NCI-H2196 treated with DMSO at 0.1 percent for 48 hours (cell line): ENCODE measurements around the gene RBM6.
"Not testable (repeated sequence)": the region's sequence is repeated elsewhere in the genome, so short reads cannot be mapped to it uniquely, and the experiment has no call there.

Experiments used
- DNase-seq: peaks from one replicate; lab custom pipeline; 2025; ENCODE audit not compliant: unreplicated experiment; lab: John Stamatoyannopoulos, UW

Gene RBM6

GRCh38 chr3:49912881-49913281, 27.1 kb upstream of the RBM6 start:
- no peak for DNase-seq

GRCh38 chr3:49914906-49915305, 25.0 kb upstream of the RBM6 start:
- no peak for DNase-seq

GRCh38 chr3:49916686-49917085, 23.3 kb upstream of the RBM6 start:
- no peak for DNase-seq

- DNase-seq: not testable (repeated sequence)
Observed at GRCh38 chr3:49917806-49918590, 22.0 kb upstream of the RBM6 start.

GRCh38 chr3:49924683-49925082, 15.3 kb upstream of the RBM6 start:
- DNase-seq: no peak

- no peak for DNase-seq
Observed at GRCh38 chr3:49925485-49925884, 14.5 kb upstream of the RBM6 start.

GRCh38 chr3:49926117-49926728, 13.7 kb upstream of the RBM6 start:
- DNase-seq: no peak

GRCh38 chr3:49927798-49928197, 12.2 kb upstream of the RBM6 start:
- no peak for DNase-seq

GRCh38 chr3:49928481-49929017, 11.4 kb upstream of the RBM6 start:
- DNase-seq: no peak

GRCh38 chr3:49929291-49930167, 10.4 kb upstream of the RBM6 start, which contains the start of gene MON1A:
Gene MON1A, minus strand, starts transcription at chr3:49929811. Its CDS starts 16,465 bp downstream, at chr3:49913346.
- peak; percentile 45 for DNase-seq

- DNase-seq: no peak
Observed at GRCh38 chr3:49930168-49930690, 9.7 kb upstream of the RBM6 start.

- peak; percentile 15 for DNase-seq
Observed at GRCh38 chr3:49930922-49931321, 9.0 kb upstream of the RBM6 start.

- not testable (repeated sequence) for DNase-seq
Observed at GRCh38 chr3:49932281-49932680, 7.7 kb upstream of the RBM6 start.

GRCh38 chr3:49937090-49937489, 2.9 kb upstream of the RBM6 start:
- DNase-seq: no peak

GRCh38 chr3:49940667-49941249, 808 bp downstream of the RBM6 start:
- no peak for DNase-seq

GRCh38 chr3:49942651-49943050, 2.7 kb downstream of the RBM6 start:
- no peak for DNase-seq

GRCh38 chr3:49952924-49953323, 13.0 kb downstream of the RBM6 start:
- DNase-seq: no peak

GRCh38 chr3:49955636-49956035, 15.7 kb downstream of the RBM6 start:
- DNase-seq: no peak

GRCh38 chr3:49966233-49966942, 26.4 kb downstream of the RBM6 start:
- no peak for DNase-seq

- DNase-seq: no peak
Observed at GRCh38 chr3:49967291-49967690, 27.3 kb downstream of the RBM6 start.
